GM12865 (cell line): ENCODE measurements around the gene TTC21A.

ENCODE experiments used
- DNase-seq: peaks from one replicate; pipeline ENCODE4 v3.0.0; 2010; ENCODE audit warnings: low read depth
- H3K4me3 ChIP-seq: 2 replicates; pipeline ENCODE4 v1.5.1; 2011; ENCODE audit warnings: mild to moderate bottlenecking, low read depth, low read length, control low read depth
- TF ChIP-seq, protein P1 (sequence below): IDR thresholded peaks from 2 replicates; pipeline ENCODE4 v1.5.1; 2011; ENCODE audit warnings: low read length, control low read depth, low read depth, inconsistent platforms; ENCODE audit not compliant: insufficient read depth; ENCODE audit errors: missing control alignments

The TTC21A gene

DNA sequence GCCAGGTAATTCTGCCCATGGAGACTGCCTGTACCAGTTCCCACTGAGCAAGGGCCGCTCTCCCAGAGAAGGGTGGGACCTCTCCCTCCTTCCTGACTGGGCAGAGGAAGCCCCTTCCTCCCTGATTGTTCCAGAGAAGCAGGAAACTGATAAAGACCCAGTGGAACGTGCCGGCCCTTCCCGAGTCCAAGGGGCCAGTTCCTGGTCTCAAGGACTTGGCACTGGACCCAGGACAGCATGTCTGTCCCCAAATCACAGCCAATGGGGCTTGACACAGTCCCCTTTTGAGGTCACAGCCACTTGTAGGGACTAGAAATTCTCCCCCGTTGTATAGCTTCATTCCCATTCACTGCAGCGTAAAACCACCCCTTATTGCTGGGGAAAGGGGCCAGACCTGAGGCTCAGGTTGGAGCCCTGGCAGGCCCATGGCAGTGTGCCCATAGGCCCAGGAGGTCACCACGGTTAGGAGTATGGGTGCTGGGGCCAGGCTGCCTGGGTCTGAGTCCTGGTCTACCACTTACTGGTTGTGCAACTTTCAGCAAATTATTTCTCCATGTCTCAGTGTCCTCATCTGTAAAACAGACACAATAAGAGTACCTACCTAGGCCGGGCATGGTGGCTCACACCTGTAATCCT lies 27.8 kb downstream of the TTC21A start:
- H3K4me3 ChIP-seq = no peak overlapping the region
- TF ChIP-seq, protein P1, sequence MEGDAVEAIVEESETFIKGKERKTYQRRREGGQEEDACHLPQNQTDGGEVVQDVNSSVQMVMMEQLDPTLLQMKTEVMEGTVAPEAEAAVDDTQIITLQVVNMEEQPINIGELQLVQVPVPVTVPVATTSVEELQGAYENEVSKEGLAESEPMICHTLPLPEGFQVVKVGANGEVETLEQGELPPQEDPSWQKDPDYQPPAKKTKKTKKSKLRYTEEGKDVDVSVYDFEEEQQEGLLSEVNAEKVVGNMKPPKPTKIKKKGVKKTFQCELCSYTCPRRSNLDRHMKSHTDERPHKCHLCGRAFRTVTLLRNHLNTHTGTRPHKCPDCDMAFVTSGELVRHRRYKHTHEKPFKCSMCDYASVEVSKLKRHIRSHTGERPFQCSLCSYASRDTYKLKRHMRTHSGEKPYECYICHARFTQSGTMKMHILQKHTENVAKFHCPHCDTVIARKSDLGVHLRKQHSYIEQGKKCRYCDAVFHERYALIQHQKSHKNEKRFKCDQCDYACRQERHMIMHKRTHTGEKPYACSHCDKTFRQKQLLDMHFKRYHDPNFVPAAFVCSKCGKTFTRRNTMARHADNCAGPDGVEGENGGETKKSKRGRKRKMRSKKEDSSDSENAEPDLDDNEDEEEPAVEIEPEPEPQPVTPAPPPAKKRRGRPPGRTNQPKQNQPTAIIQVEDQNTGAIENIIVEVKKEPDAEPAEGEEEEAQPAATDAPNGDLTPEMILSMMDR = no peak
- DNase-seq = no peak

DNA sequence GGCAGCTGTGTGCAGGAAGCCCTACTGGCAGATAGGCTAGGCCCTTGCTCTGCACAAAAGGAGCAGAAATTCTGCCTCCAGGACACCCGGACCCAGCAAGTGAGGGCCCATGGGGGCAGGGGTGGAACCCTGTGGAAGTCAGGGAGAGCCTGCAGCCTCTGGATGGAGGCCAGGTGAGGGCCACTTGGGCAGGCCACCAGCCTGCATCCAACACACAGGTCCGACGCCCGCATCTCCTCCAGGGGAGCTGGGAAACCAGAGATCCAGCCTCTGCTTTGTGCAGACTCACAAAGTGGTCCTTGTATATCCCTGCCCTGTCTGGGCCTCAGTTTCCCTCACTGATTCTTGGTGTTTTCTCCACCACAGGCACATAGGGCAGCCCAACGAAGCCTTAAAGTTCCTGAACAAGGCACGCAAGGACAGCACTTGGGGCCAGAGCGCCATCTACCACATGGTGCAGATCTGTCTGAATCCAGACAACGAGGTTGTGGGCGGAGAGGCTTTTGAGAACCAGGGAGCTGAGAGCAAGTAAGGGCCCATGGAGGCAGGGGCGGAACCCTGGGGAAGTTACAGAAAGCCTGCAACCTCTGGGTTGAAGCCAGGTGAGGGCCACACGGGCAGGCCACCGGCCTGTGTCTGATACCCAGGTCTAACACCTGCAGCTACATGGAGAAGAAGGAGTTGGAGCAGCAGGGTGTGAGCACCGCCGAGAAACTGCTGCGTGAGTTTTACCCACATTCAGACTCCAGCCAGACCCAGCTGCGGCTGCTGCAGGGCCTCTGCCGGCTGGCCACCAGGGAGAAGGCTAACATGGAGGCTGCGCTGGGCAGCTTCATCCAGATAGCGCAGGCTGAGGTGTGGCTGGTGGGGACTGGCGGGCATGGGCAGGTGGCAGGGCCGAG lies 29.3 kb downstream of the TTC21A start:
- no peak for DNase-seq
- TF ChIP-seq, protein P1 = no peak
- H3K4me3 ChIP-seq = no peak overlapping the region

DNA sequence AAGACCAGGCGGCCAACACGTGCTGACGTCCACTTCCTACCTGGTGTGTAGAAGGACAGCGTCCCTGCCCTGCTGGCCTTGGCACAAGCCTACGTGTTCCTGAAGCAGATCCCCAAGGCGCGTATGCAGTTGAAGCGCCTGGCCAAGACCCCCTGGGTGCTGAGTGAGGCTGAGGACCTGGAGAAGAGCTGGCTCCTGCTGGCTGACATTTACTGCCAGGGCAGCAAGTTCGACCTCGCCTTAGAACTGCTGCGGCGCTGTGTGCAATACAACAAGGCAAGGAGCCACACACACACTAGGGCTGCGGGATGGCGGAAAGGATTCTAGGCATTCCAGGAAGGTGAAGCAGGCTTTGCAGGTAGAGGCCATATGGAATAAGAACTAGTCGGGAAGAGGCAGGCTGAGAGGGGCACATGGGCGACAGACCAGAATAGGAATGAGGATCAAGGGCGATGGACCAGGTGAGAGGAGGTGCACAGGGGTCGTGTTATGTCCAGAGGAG lies 30.0 kb downstream of the TTC21A start:
- no peak for DNase-seq
- TF ChIP-seq, protein P1 = no peak
- no peak overlapping the region for H3K4me3 ChIP-seq

DNA sequence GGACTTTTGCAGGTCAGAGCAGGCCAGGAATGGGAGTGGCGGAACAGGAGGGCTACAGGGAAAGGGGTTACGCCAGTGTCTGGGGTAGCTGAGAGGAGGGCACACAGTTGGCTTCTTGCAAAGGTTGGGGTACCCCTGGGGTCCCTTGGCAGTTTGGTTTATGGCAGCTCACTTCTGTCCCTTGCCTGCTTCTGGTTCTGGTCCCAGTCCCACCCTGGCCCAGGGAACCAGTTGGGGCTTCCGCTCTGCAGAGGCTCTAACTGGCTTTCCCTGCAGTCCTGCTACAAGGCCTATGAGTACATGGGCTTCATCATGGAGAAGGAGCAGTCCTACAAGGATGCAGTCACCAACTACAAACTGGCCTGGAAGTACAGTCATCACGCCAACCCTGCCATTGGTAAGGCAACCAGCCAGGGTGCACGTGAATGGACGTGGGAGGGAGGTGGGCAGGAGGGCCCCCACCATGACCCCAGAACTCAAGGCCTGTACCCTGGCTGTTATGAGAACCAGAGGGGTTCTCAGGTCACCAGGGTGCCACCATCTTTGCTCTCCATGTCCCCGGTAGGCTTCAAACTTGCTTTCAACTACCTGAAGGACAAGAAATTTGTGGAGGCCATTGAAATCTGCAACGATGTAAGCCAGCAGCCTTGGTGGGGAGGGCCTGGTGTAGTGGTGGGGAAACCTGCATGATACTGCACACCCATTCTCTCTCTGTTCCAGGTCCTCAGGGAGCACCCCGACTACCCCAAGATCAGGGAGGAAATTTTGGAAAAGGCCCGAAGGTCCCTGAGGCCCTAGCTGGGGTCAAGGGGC lies 30.7 kb downstream of the TTC21A start:
- DNase-seq = no peak
- no peak overlapping the region for H3K4me3 ChIP-seq
- TF ChIP-seq, protein P1 = no peak

DNA sequence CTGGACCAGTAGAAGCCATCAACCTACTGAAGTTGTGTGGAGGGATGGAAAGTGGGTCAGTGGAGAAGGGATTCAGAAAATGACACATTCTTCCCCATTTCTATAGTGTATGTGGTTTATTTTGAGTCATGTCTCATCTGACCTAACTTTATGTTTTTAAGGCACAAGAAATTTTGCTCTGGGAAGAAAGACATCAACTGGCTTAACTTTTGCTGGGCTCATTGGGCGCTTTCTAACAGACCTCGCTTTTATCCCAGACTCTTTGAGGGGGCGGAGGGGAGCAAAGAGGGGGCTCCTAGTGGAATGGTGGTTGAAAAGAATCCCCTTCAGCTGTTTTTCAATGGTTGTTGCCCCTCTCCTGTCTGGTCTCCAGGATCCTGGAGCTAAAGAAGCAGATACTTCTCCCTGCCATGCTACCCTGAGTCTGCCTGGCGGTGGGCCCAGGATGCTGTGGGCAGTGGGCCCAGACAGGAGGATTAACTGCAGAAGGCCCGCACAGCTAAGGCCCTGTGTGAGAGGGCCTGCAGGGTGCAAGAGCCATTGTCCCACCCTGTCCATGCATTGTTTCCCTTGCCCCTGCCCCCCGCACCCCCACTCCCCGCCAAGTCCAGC lies 31.4 kb downstream of the TTC21A start:
- DNase-seq = no peak
- TF ChIP-seq, protein P1 = no peak
- no peak overlapping the region for H3K4me3 ChIP-seq

DNA sequence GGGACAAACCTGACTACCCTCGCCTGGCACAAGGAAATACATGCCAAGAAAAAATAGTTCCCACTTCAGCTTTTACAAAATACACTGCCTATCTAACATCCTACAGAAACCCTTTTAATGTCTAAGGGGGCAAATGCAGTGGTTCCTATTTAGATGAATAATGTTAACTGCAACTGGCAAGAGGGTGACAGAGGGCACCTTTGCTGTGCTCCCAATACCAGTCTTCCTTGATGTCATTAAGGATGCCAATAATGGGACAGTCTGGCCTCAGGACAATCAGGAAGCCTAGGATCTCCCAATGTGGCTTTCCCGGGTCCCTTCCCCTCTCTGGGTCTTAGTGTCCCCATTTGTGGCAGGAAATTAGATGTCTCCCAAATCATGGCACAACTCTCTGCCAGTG lies 32.0 kb downstream of the TTC21A start:
- no peak for DNase-seq
- no peak overlapping the region for H3K4me3 ChIP-seq
- TF ChIP-seq, protein P1 = no peak
